Bronchial epithelial cell (primary cell): ENCODE data around the gene HOXC10. TPM values are rescaled to one million over a fixed set of nuclear protein-coding genes. Genes with fewer than 3 reads are reported as not detected.
A peak's percentile ranks its signal among the peaks of the same experiment; 100 is the strongest.

Source experiments
- DNase-seq: peaks from one replicate; pipeline ENCODE4 v3.0.0-alpha.2; 2010; ENCODE audit warnings: low read depth
- FAIRE-seq: peaks from 2 replicates; lab custom pipeline; 2011; peaks lifted over from hg19 to GRCh38; lab: Jason Lieb, UNC
- H3K27me3 ChIP-seq: 2 replicates; pipeline ENCODE4 v1.5.1; 2011; ENCODE audit warnings: low read length; ENCODE audit not compliant: control insufficient read depth, insufficient read depth
- H3K36me3 ChIP-seq: 2 replicates; pipeline ENCODE4 v1.5.1; 2011; ENCODE audit warnings: low read length; ENCODE audit not compliant: control insufficient read depth, insufficient read depth
- H3K4me3 ChIP-seq: 2 replicates; pipeline ENCODE4 v1.5.1; 2011; ENCODE audit warnings: mild to moderate bottlenecking, low read depth, low read length, control low read depth
- CTCF ChIP-seq: IDR thresholded peaks from 2 replicates; pipeline ENCODE4 v1.5.1; 2011; ENCODE audit warnings: mild to moderate bottlenecking, moderate library complexity, low read length, control low read depth, inconsistent platforms; ENCODE audit not compliant: insufficient read depth, severe bottlenecking
- total RNA-seq: library from RNA; depleted of rRNA; stranded (reverse); fragments of >200 nt; gene quantifications from 2 replicates; pipeline ENCODE4 v1.2.1, GENCODE V29; 2014

Gene HOXC10
- total RNA-seq, 1 donor from 2014 or later: not detected

- no peak overlapping the region for H3K4me3 ChIP-seq
- peaks cover 88% of the 10 kb centered on the region for H3K27me3 ChIP-seq
- no peak for DNase-seq
- FAIRE-seq: no peak
- no peaks in the 10 kb centered on the region for H3K36me3 ChIP-seq
- TF ChIP-seq CTCF: no peak
These were observed 9.5 kb downstream of the HOXC10 start for GRCh38 chr12:53994264-53995001.

GRCh38 chr12:53995002-53995377 is 10.0 kb downstream of the HOXC10 start:
- no peak for TF ChIP-seq CTCF
- FAIRE-seq (no peak), DNase-seq (no peak)
- Histone ChIP-seq H3K27me3 (peaks cover 89% of the 10 kb centered on the region), H3K4me3 (no peak overlapping the region), H3K36me3 (no peaks in the 10 kb centered on the region)

GRCh38 chr12:53995378-53996239 is 10.7 kb downstream of the HOXC10 start:
- FAIRE-seq: no peak
- no peaks in the 10 kb centered on the region for H3K36me3 ChIP-seq
- peak overlapping the region; percentile 1 for H3K4me3 ChIP-seq
- peaks cover 89% of the 10 kb centered on the region for H3K27me3 ChIP-seq
- no peak for DNase-seq
- no peak for TF ChIP-seq CTCF

- DNase-seq (no peak), FAIRE-seq (no peak)
- no peaks in the 10 kb centered on the region for H3K36me3 ChIP-seq
- peaks cover 88% of the 10 kb centered on the region for H3K27me3 ChIP-seq
- TF ChIP-seq CTCF: no peak
- no peak overlapping the region for H3K4me3 ChIP-seq
These were observed 11.6 kb downstream of the HOXC10 start for GRCh38 chr12:53996240-53997203.

GRCh38 chr12:53997204-53998109 is 12.5 kb downstream of the HOXC10 start:
- Histone ChIP-seq H3K36me3 (no peaks in the 10 kb centered on the region), H3K4me3 (no peak overlapping the region), H3K27me3 (peaks cover 88% of the 10 kb centered on the region)
- no peak for TF ChIP-seq CTCF
- no peak for FAIRE-seq
- no peak for DNase-seq
